ENCODE measurements around the gene RGS3. TPM values are rescaled to one million over a fixed set of nuclear protein-coding genes. Genes with fewer than 3 reads are reported as not detected.
A peak's percentile ranks its signal among the peaks of the same experiment; 100 is the strongest.

The RGS3 gene
- total and polyA plus RNA-seq, 7 donors: 26.9 to 50.7 (median 38.3) TPM

DNA sequence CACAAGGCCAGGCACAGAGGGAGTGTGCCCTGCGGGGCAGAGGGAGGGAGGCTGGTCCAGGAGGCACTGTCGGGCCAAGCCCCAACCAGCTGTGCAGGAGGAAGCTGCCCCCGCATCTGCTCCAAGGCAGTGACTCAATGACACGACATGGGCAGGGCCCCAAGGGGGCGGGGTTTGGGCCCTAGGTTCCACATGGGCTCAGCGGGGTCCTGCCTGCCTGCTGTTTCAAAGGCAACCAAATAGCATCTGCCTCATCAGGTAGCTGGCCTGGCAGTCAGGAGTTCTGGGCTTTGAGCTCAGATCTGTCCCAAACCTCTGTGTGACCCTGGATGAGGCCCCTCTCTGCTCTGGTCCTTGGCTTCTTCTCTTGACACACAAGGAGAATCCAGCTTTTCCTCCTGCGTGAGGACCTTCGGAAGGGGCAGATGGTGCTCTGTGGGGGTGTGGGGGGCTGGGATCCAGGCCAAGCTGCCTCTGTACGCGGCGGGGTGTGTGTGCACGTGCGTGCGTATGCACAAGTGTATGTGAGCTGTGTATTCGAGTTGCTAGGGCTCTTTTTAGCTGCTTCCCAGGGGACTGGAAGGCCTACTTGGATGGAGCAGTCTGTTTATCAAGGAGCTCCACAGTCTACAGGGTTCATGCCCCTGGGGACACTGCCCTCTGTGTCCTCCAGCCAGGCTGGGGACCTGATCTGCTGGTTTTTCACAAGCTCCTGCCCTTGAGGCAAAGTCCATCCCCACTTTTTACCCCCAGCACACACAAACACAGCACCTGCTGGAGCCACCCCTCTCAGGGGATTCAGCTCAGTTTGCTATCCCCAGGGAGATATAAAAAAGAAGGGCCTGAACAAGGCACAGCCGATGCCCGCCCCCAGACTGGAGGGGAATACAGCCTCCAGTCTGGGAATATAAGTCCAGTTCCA is 138.9 kb downstream of the RGS3 start:
- no peaks in the 10 kb centered on the region for H3K27me3 ChIP-seq
- TF ChIP-seq EP300 (IDR thresholded peaks at IDR 0.05): no peak
- TF ChIP-seq POLR2AphosphoS5 (IDR thresholded peaks at IDR 0.05): peak in 1 of 4 donors; percentile 53
- TF ChIP-seq, protein P1, sequence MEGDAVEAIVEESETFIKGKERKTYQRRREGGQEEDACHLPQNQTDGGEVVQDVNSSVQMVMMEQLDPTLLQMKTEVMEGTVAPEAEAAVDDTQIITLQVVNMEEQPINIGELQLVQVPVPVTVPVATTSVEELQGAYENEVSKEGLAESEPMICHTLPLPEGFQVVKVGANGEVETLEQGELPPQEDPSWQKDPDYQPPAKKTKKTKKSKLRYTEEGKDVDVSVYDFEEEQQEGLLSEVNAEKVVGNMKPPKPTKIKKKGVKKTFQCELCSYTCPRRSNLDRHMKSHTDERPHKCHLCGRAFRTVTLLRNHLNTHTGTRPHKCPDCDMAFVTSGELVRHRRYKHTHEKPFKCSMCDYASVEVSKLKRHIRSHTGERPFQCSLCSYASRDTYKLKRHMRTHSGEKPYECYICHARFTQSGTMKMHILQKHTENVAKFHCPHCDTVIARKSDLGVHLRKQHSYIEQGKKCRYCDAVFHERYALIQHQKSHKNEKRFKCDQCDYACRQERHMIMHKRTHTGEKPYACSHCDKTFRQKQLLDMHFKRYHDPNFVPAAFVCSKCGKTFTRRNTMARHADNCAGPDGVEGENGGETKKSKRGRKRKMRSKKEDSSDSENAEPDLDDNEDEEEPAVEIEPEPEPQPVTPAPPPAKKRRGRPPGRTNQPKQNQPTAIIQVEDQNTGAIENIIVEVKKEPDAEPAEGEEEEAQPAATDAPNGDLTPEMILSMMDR (IDR thresholded peaks at IDR 0.05): no peak
- TF ChIP-seq POLR2A (IDR thresholded peaks at IDR 0.05): no peak
- intact Hi-C loops (cut with DNase I): no loop called here

DNA sequence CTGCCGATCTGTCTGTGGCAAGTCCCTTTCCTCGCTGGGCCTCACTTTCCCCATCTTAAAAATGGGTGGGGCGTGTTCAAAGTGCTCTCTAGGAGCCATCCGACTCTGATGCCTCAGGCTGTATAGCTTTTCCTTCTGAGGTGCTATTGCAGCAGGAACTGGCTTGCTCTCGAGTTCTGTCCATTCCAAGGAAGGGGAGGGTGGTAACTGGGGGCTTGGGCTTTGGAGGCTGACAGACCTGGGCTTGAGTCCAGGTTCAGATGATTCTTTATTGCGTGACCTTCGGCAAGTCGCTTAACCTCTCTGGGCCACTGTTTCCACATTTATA is 139.5 kb downstream of the RGS3 start:
- peak overlapping the region in 2 of 4 donors; percentile 46 to 53 for H3K27ac ChIP-seq
- no peak for DNase-seq
- no peak for TF ChIP-seq POLR2AphosphoS5 (IDR thresholded peaks at IDR 0.05)
- no peak for TF ChIP-seq POLR2A (IDR thresholded peaks at IDR 0.05)
- no peak for TF ChIP-seq EP300 (IDR thresholded peaks at IDR 0.05)
- TF ChIP-seq, protein P1 (IDR thresholded peaks at IDR 0.05): no peak
- H3K4me1 ChIP-seq: peaks cover 0 to 32% (median 24%) of the 10 kb centered on the region in 4 donors
- H3K27me3 ChIP-seq: no peaks in the 10 kb centered on the region
- intact Hi-C loops (cut with DNase I): no loop called here
- H3K4me3 ChIP-seq: no peak overlapping the region
- peaks cover 0 to 2% (median 0%) of the 10 kb centered on the region in 4 donors for H3K36me3 ChIP-seq
- whole genome bisulfite sequencing, 2 donors: 73 to 83% methylated on average over 8 of the region's 8 CpGs
- H3K9me3 ChIP-seq: no peaks in the 10 kb centered on the region

More for the DNA sequence above, 138.9 kb downstream of the RGS3 start:
- peak; percentile 88 for DNase-seq
- Histone ChIP-seq H3K9me3 (no peaks in the 10 kb centered on the region), H3K27ac (peak overlapping the region; percentile 6 to 53 (median 40)), H3K4me1 (peaks cover 0 to 38% (median 24%) of the 10 kb centered on the region in 4 donors), H3K36me3 (peaks cover 0 to 8% (median 2%) of the 10 kb centered on the region in 4 donors), H3K4me3 (no peak overlapping the region)
- 38 to 47% methylated on average over 17 of the region's 17 CpGs for WGBS, 2 donors

GRCh38 chr9:113603773-113604172 is 140.2 kb downstream of the RGS3 start:
- H3K27ac ChIP-seq: no peak overlapping the region
- intact Hi-C loops (cut with DNase I): no loop called here
- TF ChIP-seq POLR2A (IDR thresholded peaks at IDR 0.05) (no peak), POLR2AphosphoS5 (IDR thresholded peaks at IDR 0.05) (no peak), EP300 (IDR thresholded peaks at IDR 0.05) (no peak)
- TF ChIP-seq, protein P1 (IDR thresholded peaks at IDR 0.05): no peak
- no peaks in the 10 kb centered on the region for H3K36me3 ChIP-seq
- no peaks in the 10 kb centered on the region for H3K9me3 ChIP-seq
- DNase-seq: no peak
- 94 to 96% methylated on average over 5 of the region's 5 CpGs for WGBS, 2 donors
- no peak overlapping the region for H3K4me3 ChIP-seq
- peaks cover 0 to 30% (median 22%) of the 10 kb centered on the region in 4 donors for H3K4me1 ChIP-seq
- no peaks in the 10 kb centered on the region for H3K27me3 ChIP-seq

DNA sequence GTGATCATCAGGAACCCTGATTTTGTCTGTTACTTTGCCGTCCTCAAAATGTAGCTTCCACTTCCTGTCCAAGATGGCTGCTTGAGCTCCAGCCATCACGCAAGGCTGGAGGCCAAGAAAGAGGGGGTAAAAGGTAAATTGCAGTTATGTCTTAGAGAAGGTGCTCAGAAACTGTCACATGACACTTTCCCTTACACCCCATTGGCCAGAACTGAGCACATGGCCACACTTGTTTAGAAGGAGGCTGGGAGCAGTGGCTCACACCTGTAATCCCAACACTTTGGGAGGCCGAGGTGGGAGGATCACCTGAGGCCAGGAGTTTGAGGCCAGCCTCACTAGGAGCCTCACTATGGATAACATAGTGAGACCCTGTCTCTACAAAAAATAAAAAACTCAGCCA is 140.9 kb downstream of the RGS3 start:
- DNase-seq: no peak
- Histone ChIP-seq H3K27ac (no peak overlapping the region), H3K4me3 (no peak overlapping the region), H3K27me3 (no peaks in the 10 kb centered on the region), H3K4me1 (peaks cover 0 to 35% (median 23%) of the 10 kb centered on the region in 4 donors), H3K36me3 (no peaks in the 10 kb centered on the region), H3K9me3 (no peaks in the 10 kb centered on the region)
- intact Hi-C loops (cut with DNase I): no loop called here
- WGBS, 2 donors: 94 to 95% methylated on average over 3 of the region's 3 CpGs
- no peak for TF ChIP-seq POLR2A (IDR thresholded peaks at IDR 0.05)
- TF ChIP-seq POLR2AphosphoS5 (IDR thresholded peaks at IDR 0.05): no peak
- no peak for TF ChIP-seq EP300 (IDR thresholded peaks at IDR 0.05)
- TF ChIP-seq, protein P1 (IDR thresholded peaks at IDR 0.05): no peak

Data from sigmoid colon (tissue), 7 donors.